Heart right ventricle (tissue), 16 donors: ENCODE data around the gene NDUFAF8. TPM values are rescaled to one million over a fixed set of nuclear protein-coding genes. Genes with fewer than 3 reads are reported as not detected.

Experiments
- ATAC-seq, 8 donors: fragments of 200-7000 bp; cut with Tn5 transposase; one replicate each; pipeline ENCODE4 v1.9.1; 2020; ENCODE audit warnings: mild to moderate bottlenecking in 8 of 8, moderate library complexity in 8 of 8, moderate number of reproducible peaks in 1 of 8
- DNase-seq, 2 donors: peaks; one replicate each; pipeline ENCODE4 v3.0.0-alpha.2; 2020
- H3K27ac ChIP-seq, 10 donors: fragments of 200-600 bp; sonication (generic) in 2 of 10; one replicate each; pipeline versions ENCODE4 v1.5.0 to v1.8.0; 2020 to 2022; ENCODE audit warnings: mild to moderate bottlenecking in 3 of 10
- H3K27me3 ChIP-seq, 7 donors: fragments of 200-600 bp; one replicate each; pipeline ENCODE4 v1.8.0; 2021 to 2022; ENCODE audit warnings: mild to moderate bottlenecking in 2 of 7
- H3K36me3 ChIP-seq, 9 donors: fragments of 200-600 bp; sonication (generic) in 1 of 9; one replicate each; pipeline versions ENCODE4 v1.5.0 to v1.8.0; 2020 to 2022; ENCODE audit warnings: mild to moderate bottlenecking in 2 of 9
- H3K4me1 ChIP-seq, 9 donors: fragments of 200-600 bp; sonication (generic) in 1 of 9; one replicate each; pipeline versions ENCODE4 v1.5.0 to v1.8.0; 2020 to 2022; ENCODE audit warnings: mild to moderate bottlenecking in 4 of 9
- H3K4me3 ChIP-seq, 10 donors: fragments of 200-600 bp; sonication (generic) in 2 of 10; one replicate each; pipeline versions ENCODE4 v1.5.0 to v1.8.0; 2020 to 2022; ENCODE audit warnings: mild to moderate bottlenecking in 7 of 10, moderate library complexity in 2 of 10
- H3K9me3 ChIP-seq, 11 donors: fragments of 200-600 bp in 10 of 11; sonication (generic) in 2 of 11; one replicate each; pipeline versions ENCODE4 v1.5.0 to v1.8.0; 2013 to 2022; ENCODE audit warnings: mild to moderate bottlenecking in 2 of 11, control low read depth in 1 of 11, moderate library complexity in 1 of 11
- CTCF ChIP-seq, 9 donors: fragments of 200-600 bp; sonication (generic) in 2 of 9; IDR thresholded peaks; one replicate each; pipeline versions ENCODE4 v1.5.0 to v1.8.0; 2021 to 2022; ENCODE audit warnings: antibody characterized with exemption in 9 of 9, mild to moderate bottlenecking in 5 of 9, moderate library complexity in 1 of 9
- WGBS, 2 donors: extraction: QIAGEN DNeasy Blood & Tissue Kit; methylation state at CpG; one replicate each; pipeline ENCODE4 v1.1.7; 2013; ENCODE audit warnings: inconsistent platforms in 1 of 2; 5-methylcytosine and 5-hydroxymethylcytosine counted together
- intact Hi-C, 10 donors: fragments of 100-400 bp; cut with DNase I; formaldehyde crosslinking; loops; one replicate each; pipeline versions ENCODE4 v1.11.1 to v1.14.2; 2022
- polyA plus RNA-seq, 2 donors: library from polyadenylated mRNA; stranded (reverse); fragments of 200-250 nt; gene quantifications; one replicate each; pipeline ENCODE4 v1.2.3, GENCODE V29; 2013
- total RNA-seq, 10 donors: library from RNA; stranded (reverse); fragmentation: NEBNext Ultra II Directional in 3 of 10; extraction: Animal tissue kit (Norgen Biotek cat#: 25700) in 3 of 10; gene quantifications; one replicate each; pipeline versions ENCODE4 v1.2.1 to v1.2.4, GENCODE V29; 2021 to 2023
- donor health status: Arrhythmogenic right ventricular cardiomyopathy.
- donor health status: ischemic (EF 13 %, LVEDD 7.1; RV severe dilation, severe dysfunction).
- donor health status: healthy with polysubstance abuse.
- donor health status: DM: no; HTN: yes; CAD: no.
- donor health status: DM: no; HTN: no; CAD: no.
- donor health status: ischemic (EF 25% LVEDD 6.9; RV normal size, moderate dysfunction).
- donor health status: ischemic (EF 25% LVEDD 5.7; RV mildly dilated, moderate dysfunction).
- donor health status: healthy.
- donor health status: DM: yes; HTN: yes; CAD: no.
- donor health status: Ischemic cardiomyopathy.
- donor health status: ischemic (EF 35%, LVEDD 5.7; RV mildly dilated, moderate dysfunction).
- donor health status: nonischemic (EF 11% LVEDD 7.7; RV severe dilation, severe dysfunction).
- donor health status: DM: yes; HTN: yes; CAD: no.
- donor health status: PGD.
- donor health status: ischemic (EF 29% LVEDD 5.4; RV normal size, mild dysfunction).
- donor health status: nonischemic (EF 23%, LVEDD 6.1; RV moderate dilation, normal function).

The NDUFAF8 gene
- total and polyA plus RNA-seq, 12 donors, result 41.5 to 74.8 (median 58.9) TPM

GRCh38 chr17:81271226-81271625, 32.1 kb downstream of the NDUFAF8 start:
- WGBS, 2 donors, result 89 to 90% methylated on average over 12 of the region's 12 CpGs
- Histone ChIP-seq H3K9me3 (no peaks in the 10 kb centered on the region), H3K27ac (no peak overlapping the region), H3K36me3 (peaks cover 0 to 100% (median 34%) of the 10 kb centered on the region in 9 donors), H3K27me3 (no peaks in the 10 kb centered on the region), H3K4me3 (no peak overlapping the region), H3K4me1 (peaks cover 0 to 31% (median 0%) of the 10 kb centered on the region in 9 donors)
- no peak for TF ChIP-seq CTCF (IDR thresholded peaks at IDR 0.05)
- DNase-seq, result no peak
- ATAC-seq, result no peak
- intact Hi-C loops, result no loop called here

GRCh38 chr17:81272616-81273015, 33.5 kb downstream of the NDUFAF8 start:
- WGBS, 2 donors, result 87 to 91% methylated on average over 12 of the region's 12 CpGs
- ATAC-seq, result no peak
- intact Hi-C loops, result no loop called here
- no peak for TF ChIP-seq CTCF (IDR thresholded peaks at IDR 0.05)
- Histone ChIP-seq H3K27ac (peak overlapping the region in 1 of 10 donors; percentile 44), H3K4me3 (no peak overlapping the region), H3K9me3 (no peaks in the 10 kb centered on the region), H3K27me3 (no peaks in the 10 kb centered on the region), H3K36me3 (peaks cover 0 to 97% (median 39%) of the 10 kb centered on the region in 9 donors), H3K4me1 (peaks cover 0 to 23% (median 9%) of the 10 kb centered on the region in 9 donors)
- DNase-seq, result no peak

- ATAC-seq (no peak), DNase-seq (peak in 1 of 2 donors; percentile 2)
- H3K27me3 ChIP-seq, result no peaks in the 10 kb centered on the region
- intact Hi-C loops, result no loop called here
- TF ChIP-seq CTCF (IDR thresholded peaks at IDR 0.05), result no peak
- H3K4me3 ChIP-seq, result no peak overlapping the region
- H3K27ac ChIP-seq, result no peak overlapping the region
- no peaks in the 10 kb centered on the region for H3K9me3 ChIP-seq
- peaks cover 0 to 20% (median 14%) of the 10 kb centered on the region in 9 donors for H3K4me1 ChIP-seq
- 94 to 96% methylated on average over 31 of the region's 31 CpGs for WGBS, 2 donors
- H3K36me3 ChIP-seq, result peaks cover 0 to 96% (median 39%) of the 10 kb centered on the region in 9 donors
Measured at GRCh38 chr17:81273698-81274470, 34.8 kb downstream of the NDUFAF8 start.

- peaks cover 0 to 96% (median 39%) of the 10 kb centered on the region in 9 donors for H3K36me3 ChIP-seq
- H3K9me3 ChIP-seq, result no peaks in the 10 kb centered on the region
- no peak overlapping the region for H3K27ac ChIP-seq
- intact Hi-C loops, result no loop called here
- WGBS, 2 donors, result 97 to 98% methylated on average over 14 of the region's 14 CpGs
- DNase-seq (no peak), ATAC-seq (no peak)
- no peak overlapping the region for H3K4me3 ChIP-seq
- no peaks in the 10 kb centered on the region for H3K27me3 ChIP-seq
- peaks cover 0 to 20% (median 14%) of the 10 kb centered on the region in 9 donors for H3K4me1 ChIP-seq
- no peak for TF ChIP-seq CTCF (IDR thresholded peaks at IDR 0.05)
Measured at GRCh38 chr17:81274471-81274855, 35.3 kb downstream of the NDUFAF8 start.
